Measurements from ENCODE around the gene MXRA7. TPM values are rescaled to one million over a fixed set of nuclear protein-coding genes. Genes with fewer than 3 reads are reported as not detected.
A peak's percentile ranks its signal among the peaks of the same experiment; 100 is the strongest.
"Not testable (repeated sequence)": the region's sequence is repeated elsewhere in the genome, so short reads cannot be mapped to it uniquely, and the experiment has no call there.

MXRA7 gene
- total and polyA plus RNA-seq, 2 of the 4 experiments (the other 2 are of a cell fraction) = 168 to 231 TPM

- intact Hi-C loops (cut with micrococcal nuclease); H2AK9ac ChIP-seq (replicated peaks; ENCODE audit: low read depth, low read length, poor library complexity); H3K4me1 ChIP-seq (ENCODE audit: control insufficient read depth, insufficient read depth, low read length); H2BK120ac ChIP-seq (ENCODE audit: low read depth, low read length); H3K27ac ChIP-seq (ENCODE audit: insufficient read depth, low read length); POLR2A ChIA-PET (ENCODE audit: unreplicated experiment); H4K91ac ChIP-seq (ENCODE audit: insufficient read depth, low read depth, low read length); H4K5ac ChIP-seq (ENCODE audit: low read depth, low read length); H3K56ac ChIP-seq (ENCODE audit: extremely low read depth, insufficient read depth, low read length); in situ Hi-C loops (cut with MboI; ENCODE audit: low sequenced_read_pairs); H3K4ac ChIP-seq (ENCODE audit: low read depth, low read length); H2BK20ac ChIP-seq (ENCODE audit: low read depth, low read length); H2BK5ac ChIP-seq (ENCODE audit: low read depth, low read length, poor library complexity, severe bottlenecking); H3K9ac ChIP-seq (ENCODE audit: low read depth, low read length); ATAC-seq (ENCODE audit: low read depth); H3K4me2 ChIP-seq (ENCODE audit: low read depth, low read length); BruUV-seq (replicated peaks); DNase-seq; H3K9me1 ChIP-seq (ENCODE audit: insufficient read depth, low read length); dilution Hi-C loops (cut with HindIII; ENCODE audit: low sequenced_read_pairs, unreplicated experiment); H3K27me3 ChIP-seq (ENCODE audit: control insufficient read depth, insufficient read depth, low read length); CTCF ChIA-PET; H3K14ac ChIP-seq (replicated peaks; ENCODE audit: low read depth, low read length); H3K18ac ChIP-seq (ENCODE audit: low read depth, low read length); H2AK5ac ChIP-seq (ENCODE audit: low read depth, low read length); H4K8ac ChIP-seq (ENCODE audit: low read depth in 2 of 2, low read length in 2 of 2); H3K23ac ChIP-seq (ENCODE audit: low read depth, low read length); H2BK15ac ChIP-seq (ENCODE audit: low read depth, low read length); H3K4me3 ChIP-seq (ENCODE audit: insufficient read depth, low read depth, low read length); H2AFZ ChIP-seq (replicated peaks; ENCODE audit: low read length, poor library complexity); H3K9me3 ChIP-seq (ENCODE audit: control insufficient read depth, insufficient read depth, low read length): not testable (repeated sequence)
- Histone ChIP-seq H4K20me1 (ENCODE audit: insufficient read depth, low read length) (peaks cover 41% of the 10 kb centered on the region), H3K79me1 (ENCODE audit: low read depth in 1 of 2, low read length in 2 of 2) (peaks cover 38 to 79% of the 10 kb centered on the region in 2 experiments), H3K36me3 (ENCODE audit: control insufficient read depth, insufficient read depth, low read length) (peaks cover 53% of the 10 kb centered on the region)
- WGBS, 2 experiments (ENCODE audit: extremely low coverage in 2 of 2, insufficient read length in 1 of 2) = 100% methylated on average over 2 of the region's 8 CpGs; no CpG with 5 or more reads in 1 of the 2 experiments
- peak; percentile 25; the same call in 1 of the 2 replicates for TF ChIP-seq POLR2A (IDR thresholded peaks at IDR 0.05; ENCODE audit: low read depth, low read length)
Measured at GRCh38 chr17:76722977-76723376, 12.2 kb upstream of the MXRA7 start.

All from IMR-90 (cell line).